ENCODE results near the gene MATN3. TPM values are rescaled to one million over a fixed set of nuclear protein-coding genes. Genes with fewer than 3 reads are reported as not detected.

MATN3 gene
- total RNA-seq, 1 donor: not detected

- Histone ChIP-seq H3K9me3 (ENCODE audit: low read depth, low read length) (no peaks in the 10 kb centered on the region), H3K27me3 (ENCODE audit: insufficient read depth, low read length) (no peaks in the 10 kb centered on the region), H3K4me1 (ENCODE audit: insufficient read depth, low read length) (no peaks in the 10 kb centered on the region), H3K4me3 (ENCODE audit: low read length) (no peak overlapping the region)
Observed at GRCh38 chr2:19943189-19943588, 69.3 kb downstream of the MATN3 start.

GRCh38 chr2:19942199-19942598, 70.3 kb downstream of the MATN3 start:
- H3K27me3 ChIP-seq (ENCODE audit: insufficient read depth, low read length): no peaks in the 10 kb centered on the region
- H3K4me3 ChIP-seq (ENCODE audit: low read length): no peak overlapping the region
- no peaks in the 10 kb centered on the region for H3K9me3 ChIP-seq (ENCODE audit: low read depth, low read length)
- no peaks in the 10 kb centered on the region for H3K4me1 ChIP-seq (ENCODE audit: insufficient read depth, low read length)

Other genes with a start within 250 kb of the MATN3 start
- 42.2 TPM for gene TTC32, start 110.7 kb downstream of the MATN3 start, total RNA-seq
- gene WDR35, start 22.6 kb downstream of the MATN3 start, total RNA-seq: 3.5 TPM
- gene LAPTM4A, start 39.0 kb upstream of the MATN3 start, total RNA-seq: 90.9 TPM
- not detected for gene SDC1, start 212.5 kb upstream of the MATN3 start, total RNA-seq

Data from mononuclear cell (primary cell).